HCT116 (cell line): ENCODE data around the gene ABHD14A.
"Not testable (repeated sequence)": the region's sequence is repeated elsewhere in the genome, so short reads cannot be mapped to it uniquely, and the experiment has no call there.

ENCODE experiments used
- JUND ChIP-seq: IDR thresholded peaks from 2 replicates; pipeline ENCODE4 v1.6.1; 2012
- MAX ChIP-seq: IDR thresholded peaks from 2 replicates; pipeline ENCODE4 v1.6.1; 2012
- RAD21 ChIP-seq: IDR thresholded peaks from 2 replicates; pipeline ENCODE4 v1.6.1; 2012; ENCODE audit warnings: low read depth, mild to moderate bottlenecking
- TF ChIP-seq, protein P1 (sequence below), 3 experiments: fragments of 200-600 bp in 1 of 3; sonication (generic) in 1 of 3; IDR thresholded peaks in 2 of 3; conservative IDR thresholded peaks in 1 of 3; 2 replicates each; pipeline ENCODE4 v1.5.1; 2012 to 2017; ENCODE audit warnings: low read depth in 2 of 3, low read length in 2 of 3, antibody characterized with exemption in 1 of 3, borderline replicate concordance in 1 of 3, control low read depth in 1 of 3, mild to moderate bottlenecking in 1 of 3, mixed read lengths in 1 of 3, mixed run types in 1 of 3, moderate library complexity in 1 of 3; ENCODE audit not compliant: insufficient read depth in 1 of 3

- TF ChIP-seq, protein P1, sequence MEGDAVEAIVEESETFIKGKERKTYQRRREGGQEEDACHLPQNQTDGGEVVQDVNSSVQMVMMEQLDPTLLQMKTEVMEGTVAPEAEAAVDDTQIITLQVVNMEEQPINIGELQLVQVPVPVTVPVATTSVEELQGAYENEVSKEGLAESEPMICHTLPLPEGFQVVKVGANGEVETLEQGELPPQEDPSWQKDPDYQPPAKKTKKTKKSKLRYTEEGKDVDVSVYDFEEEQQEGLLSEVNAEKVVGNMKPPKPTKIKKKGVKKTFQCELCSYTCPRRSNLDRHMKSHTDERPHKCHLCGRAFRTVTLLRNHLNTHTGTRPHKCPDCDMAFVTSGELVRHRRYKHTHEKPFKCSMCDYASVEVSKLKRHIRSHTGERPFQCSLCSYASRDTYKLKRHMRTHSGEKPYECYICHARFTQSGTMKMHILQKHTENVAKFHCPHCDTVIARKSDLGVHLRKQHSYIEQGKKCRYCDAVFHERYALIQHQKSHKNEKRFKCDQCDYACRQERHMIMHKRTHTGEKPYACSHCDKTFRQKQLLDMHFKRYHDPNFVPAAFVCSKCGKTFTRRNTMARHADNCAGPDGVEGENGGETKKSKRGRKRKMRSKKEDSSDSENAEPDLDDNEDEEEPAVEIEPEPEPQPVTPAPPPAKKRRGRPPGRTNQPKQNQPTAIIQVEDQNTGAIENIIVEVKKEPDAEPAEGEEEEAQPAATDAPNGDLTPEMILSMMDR (IDR thresholded peaks at IDR 0.05 in 2 of 3, conservative IDR thresholded peaks at IDR 0.05 in 1 of 3; ENCODE audit: borderline replicate concordance in 1 of 3, insufficient read depth in 1 of 3, low read depth in 2 of 3, low read length in 2 of 3), result not testable (repeated sequence)
- not testable (repeated sequence) for TF ChIP-seq JUND, MAX, RAD21
These were observed 18.8 kb downstream of the ABHD14A start for GRCh38 chr3:51993657-51994056.
